ENCODE data around the gene TNN.

TNN gene

DNA sequence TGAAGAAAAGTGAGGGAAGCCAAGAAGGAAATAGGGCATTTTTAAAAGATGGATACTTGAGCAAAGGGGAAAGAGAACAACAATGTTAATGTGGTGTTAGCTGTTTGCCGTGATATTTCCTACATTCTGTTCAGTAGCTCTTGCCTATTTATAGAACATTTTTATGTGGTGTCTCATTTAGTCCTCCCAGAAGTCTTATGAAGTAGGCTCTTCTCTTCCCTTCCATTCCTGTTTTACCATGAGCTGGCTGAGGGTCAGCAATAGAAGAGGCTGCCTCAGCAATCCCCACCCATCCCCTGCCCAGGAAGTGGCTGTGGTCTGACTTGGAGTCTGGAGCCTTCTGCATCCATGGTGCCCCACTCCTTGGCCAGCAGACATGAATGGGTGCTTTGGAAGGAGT lies 64.8 kb downstream of the TNN start:
- Mint-ChIP-seq H3K4me1 (ENCODE audit: low read depth) (peaks cover 46% of the 10 kb centered on the region), H3K27ac (no peak overlapping the region), H3K9me3 (no peaks in the 10 kb centered on the region), H3K27me3 (no peaks in the 10 kb centered on the region), H3K4me3 (no peak overlapping the region), H3K36me3 (ENCODE audit: low read depth) (no peaks in the 10 kb centered on the region)
- intact Hi-C loops (cut with micrococcal nuclease), result no loop called here

DNA sequence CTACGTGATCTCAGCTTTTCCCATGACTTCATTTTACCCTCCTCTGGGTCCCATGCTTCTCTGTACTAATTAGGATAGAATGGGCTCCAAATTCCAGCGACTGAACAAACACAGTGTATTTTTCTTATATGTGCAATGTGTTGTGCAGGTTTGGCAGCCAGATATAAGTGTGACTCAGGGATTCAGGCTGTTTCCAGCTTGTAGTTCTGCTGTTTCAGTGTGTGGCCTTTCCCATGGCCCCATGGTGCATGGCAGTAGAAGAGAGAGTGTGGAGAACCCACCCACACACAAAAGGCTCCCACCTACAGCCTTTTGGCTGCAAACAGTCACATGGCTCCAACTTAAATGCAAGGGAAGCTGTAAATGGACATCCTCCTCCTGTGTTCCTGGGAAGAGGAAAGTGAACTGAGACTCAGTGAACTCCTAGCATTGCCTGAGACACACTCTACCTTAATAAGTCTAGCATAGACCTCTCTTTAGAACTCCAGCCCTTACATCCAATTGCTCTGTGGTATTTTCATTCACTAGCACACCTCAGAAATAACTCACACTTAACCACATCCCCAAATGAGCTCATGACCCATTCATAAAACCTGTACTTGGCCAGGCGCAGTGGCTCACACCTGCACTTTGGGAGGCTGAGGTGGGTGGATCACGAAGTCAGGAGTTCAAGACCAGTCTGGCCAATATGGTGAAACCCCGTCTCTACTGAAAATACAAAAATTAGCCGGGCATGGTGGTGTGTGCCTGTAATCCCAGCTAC lies 66.2 kb downstream of the TNN start:
- intact Hi-C loops (cut with micrococcal nuclease), result no loop called here
- no peaks in the 10 kb centered on the region for H3K27me3 Mint-ChIP-seq
- H3K36me3 Mint-ChIP-seq (ENCODE audit: low read depth), result no peaks in the 10 kb centered on the region
- H3K9me3 Mint-ChIP-seq, result no peaks in the 10 kb centered on the region
- no peak overlapping the region for H3K27ac Mint-ChIP-seq
- peaks cover 31% of the 10 kb centered on the region for H3K4me1 Mint-ChIP-seq (ENCODE audit: low read depth)
- H3K4me3 Mint-ChIP-seq, result no peak overlapping the region

DNA sequence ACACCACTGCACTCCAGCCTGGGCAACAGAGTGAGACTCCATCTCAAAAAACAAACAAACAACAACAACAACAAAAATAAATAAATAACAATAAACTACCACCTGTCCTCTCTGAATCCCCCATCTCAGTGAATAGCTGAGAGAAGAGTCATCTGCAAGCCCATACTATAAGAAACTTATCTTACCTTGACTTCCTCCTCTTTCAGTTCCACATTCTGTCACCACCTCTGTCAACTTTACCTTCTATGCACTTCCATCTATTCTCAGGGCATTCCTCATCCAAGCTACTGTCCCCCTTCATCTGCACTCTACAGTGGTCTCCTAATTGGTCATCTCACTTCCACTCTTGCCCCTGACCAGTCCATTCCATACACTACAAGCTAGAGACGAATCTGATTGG lies 66.9 kb downstream of the TNN start:
- Mint-ChIP-seq H3K4me3 (no peak overlapping the region), H3K27ac (no peak overlapping the region), H3K9me3 (no peaks in the 10 kb centered on the region), H3K36me3 (ENCODE audit: low read depth) (no peaks in the 10 kb centered on the region), H3K27me3 (no peaks in the 10 kb centered on the region), H3K4me1 (ENCODE audit: low read depth) (peaks cover 26% of the 10 kb centered on the region)
- intact Hi-C loops (cut with micrococcal nuclease), result no loop called here

DNA sequence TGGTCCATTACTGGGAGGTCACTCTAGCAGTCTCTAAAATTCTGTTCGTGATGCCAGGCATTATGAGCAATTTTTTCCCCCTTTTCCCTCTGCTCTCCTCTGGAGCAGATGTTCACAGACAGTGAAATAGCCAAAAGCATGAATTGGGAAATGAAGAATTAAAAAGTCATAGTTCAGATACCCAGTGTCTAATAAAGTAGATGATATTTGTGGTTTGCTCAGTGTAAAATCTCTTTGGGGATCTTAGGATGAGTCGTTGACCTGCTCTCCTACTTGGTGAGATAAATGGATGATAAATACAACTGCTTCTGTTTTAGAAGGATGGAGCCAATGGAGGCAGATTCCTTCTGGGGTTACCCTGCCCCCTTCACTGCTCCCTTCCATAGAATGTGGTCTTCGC lies 68.6 kb downstream of the TNN start:
- Mint-ChIP-seq H3K4me3 (no peak overlapping the region), H3K36me3 (ENCODE audit: low read depth) (no peaks in the 10 kb centered on the region), H3K4me1 (ENCODE audit: low read depth) (peaks cover 20% of the 10 kb centered on the region), H3K9me3 (no peaks in the 10 kb centered on the region), H3K27me3 (no peaks in the 10 kb centered on the region), H3K27ac (no peak overlapping the region)
- intact Hi-C loops (cut with micrococcal nuclease), result no loop called here

DNA sequence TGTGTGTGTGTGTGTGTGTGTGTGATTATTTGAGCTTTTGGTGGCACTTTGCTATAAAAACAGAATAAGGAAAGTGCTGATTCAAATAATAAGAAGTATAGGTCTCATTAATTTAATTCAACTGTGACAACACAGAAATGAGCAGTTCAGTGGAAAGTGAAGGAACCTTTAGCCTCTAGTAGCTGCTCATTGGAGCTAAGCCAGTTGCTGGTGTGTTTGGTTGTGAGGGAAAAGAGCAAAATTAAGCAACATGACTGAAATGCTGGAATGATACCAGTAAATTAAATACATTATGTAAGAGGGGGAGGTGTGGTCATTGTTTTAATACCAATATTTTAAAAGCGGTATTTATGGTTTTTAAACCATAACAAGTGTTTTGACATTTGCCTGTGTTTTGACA lies 69.7 kb downstream of the TNN start:
- Mint-ChIP-seq H3K4me1 (ENCODE audit: low read depth) (peaks cover 20% of the 10 kb centered on the region), H3K9me3 (no peaks in the 10 kb centered on the region), H3K27ac (no peak overlapping the region), H3K36me3 (ENCODE audit: low read depth) (no peaks in the 10 kb centered on the region), H3K4me3 (no peak overlapping the region), H3K27me3 (no peaks in the 10 kb centered on the region)
- intact Hi-C loops (cut with micrococcal nuclease), result no loop called here

DNA sequence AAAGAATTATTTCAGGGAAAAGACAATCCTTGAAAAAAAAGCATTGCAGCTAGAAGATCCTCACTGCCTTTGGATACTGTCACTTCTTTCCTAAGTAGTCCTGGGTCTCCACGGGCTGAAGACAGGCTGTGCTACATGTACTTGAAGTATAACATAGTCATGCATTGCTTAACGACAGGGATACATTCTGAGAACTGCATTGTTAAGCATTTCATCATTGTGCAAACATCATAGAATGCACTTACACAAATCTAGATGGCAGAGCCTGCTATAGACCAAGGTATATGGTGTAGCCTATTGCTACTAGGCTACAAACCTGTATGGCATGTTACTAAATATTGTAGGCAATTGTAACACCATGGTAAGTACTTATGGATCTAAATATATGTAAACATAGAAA lies 70.9 kb downstream of the TNN start:
- H3K4me1 Mint-ChIP-seq (ENCODE audit: low read depth), result peaks cover 14% of the 10 kb centered on the region
- no peaks in the 10 kb centered on the region for H3K9me3 Mint-ChIP-seq
- H3K27me3 Mint-ChIP-seq, result no peaks in the 10 kb centered on the region
- H3K27ac Mint-ChIP-seq, result no peak overlapping the region
- H3K4me3 Mint-ChIP-seq, result no peak overlapping the region
- intact Hi-C loops (cut with micrococcal nuclease), result no loop called here
- no peaks in the 10 kb centered on the region for H3K36me3 Mint-ChIP-seq (ENCODE audit: low read depth)

DNA sequence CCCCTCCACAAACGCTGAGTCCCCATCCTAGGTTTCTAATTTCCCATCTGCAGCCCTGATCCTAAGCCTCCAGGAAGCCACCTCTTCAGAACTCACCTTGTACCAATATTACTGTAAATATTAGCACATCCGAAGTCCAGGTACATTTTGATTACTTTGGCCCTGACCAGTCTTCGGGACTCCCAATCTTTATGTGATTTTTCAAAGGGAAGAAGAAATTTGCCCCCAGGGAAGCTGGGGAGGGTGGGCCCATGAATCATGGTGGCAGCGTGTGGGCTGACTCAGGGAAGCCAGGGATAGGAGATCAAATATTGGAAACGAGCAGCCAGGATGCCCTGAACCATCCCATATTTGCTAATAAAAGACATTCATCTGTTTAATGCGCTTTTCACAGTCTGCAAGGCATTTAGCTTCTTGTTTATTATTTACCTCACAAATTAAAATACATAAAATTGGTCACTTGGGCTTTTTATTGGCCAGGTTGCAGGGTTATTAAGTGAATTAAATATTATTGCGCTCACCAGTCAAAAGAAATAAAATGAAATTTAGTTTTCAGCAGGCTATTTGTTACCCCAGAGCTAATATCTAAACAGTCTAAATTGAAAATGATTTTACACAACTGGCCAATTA lies 78.4 kb downstream of the TNN start:
- no peaks in the 10 kb centered on the region for H3K4me1 Mint-ChIP-seq (ENCODE audit: low read depth)
- H3K4me3 Mint-ChIP-seq, result no peak overlapping the region
- intact Hi-C loops (cut with micrococcal nuclease), result loop anchor here (2.0 kb wide), 1 partner anchor 117 kb away; no protein-coding TSS in a partner anchor
- no peaks in the 10 kb centered on the region for H3K9me3 Mint-ChIP-seq
- no peak overlapping the region for H3K27ac Mint-ChIP-seq
- no peaks in the 10 kb centered on the region for H3K36me3 Mint-ChIP-seq (ENCODE audit: low read depth)
- peaks cover 3% of the 10 kb centered on the region for H3K27me3 Mint-ChIP-seq

DNA sequence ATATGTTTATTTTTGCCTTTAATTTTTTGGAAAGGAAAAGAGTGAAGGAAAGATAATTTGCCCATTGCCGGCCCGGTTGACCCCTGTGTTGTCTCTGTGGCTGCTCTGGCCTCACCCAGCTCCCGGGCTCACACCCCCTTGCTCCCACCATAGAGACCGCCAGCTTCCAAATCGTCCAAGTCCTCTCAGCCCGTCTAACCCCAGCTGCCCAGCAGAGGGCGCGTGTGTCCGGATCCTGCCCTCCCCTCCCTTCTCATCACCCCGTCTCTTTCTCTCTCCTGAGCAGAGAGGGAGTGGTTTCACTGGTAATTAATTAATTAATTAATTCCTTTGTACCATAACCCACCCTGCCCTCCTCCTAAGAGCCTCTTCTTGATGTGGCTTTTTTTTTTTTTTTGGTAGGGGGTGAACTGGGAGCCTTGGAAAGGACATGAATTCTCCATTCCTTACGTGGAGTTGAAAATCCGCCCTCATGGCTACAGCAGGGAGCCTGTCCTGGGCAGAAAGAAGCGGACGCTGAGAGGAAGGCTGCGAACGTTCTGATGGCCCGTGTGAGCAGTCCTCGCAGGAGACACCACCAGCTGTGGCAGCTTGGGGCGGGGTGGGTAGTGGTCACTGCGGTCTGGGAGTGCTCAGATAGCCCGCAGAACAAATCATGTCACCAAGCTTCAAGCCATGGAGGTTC lies 79.0 kb downstream of the TNN start:
- H3K36me3 Mint-ChIP-seq (ENCODE audit: low read depth), result no peaks in the 10 kb centered on the region
- H3K9me3 Mint-ChIP-seq, result no peaks in the 10 kb centered on the region
- no peaks in the 10 kb centered on the region for H3K4me1 Mint-ChIP-seq (ENCODE audit: low read depth)
- H3K27me3 Mint-ChIP-seq, result peaks cover 10% of the 10 kb centered on the region
- intact Hi-C loops (cut with micrococcal nuclease), result loop anchor here (2.0 kb wide), 1 partner anchor 118 kb away; no protein-coding TSS in a partner anchor
- no peak overlapping the region for H3K27ac Mint-ChIP-seq
- H3K4me3 Mint-ChIP-seq, result no peak overlapping the region

DNA sequence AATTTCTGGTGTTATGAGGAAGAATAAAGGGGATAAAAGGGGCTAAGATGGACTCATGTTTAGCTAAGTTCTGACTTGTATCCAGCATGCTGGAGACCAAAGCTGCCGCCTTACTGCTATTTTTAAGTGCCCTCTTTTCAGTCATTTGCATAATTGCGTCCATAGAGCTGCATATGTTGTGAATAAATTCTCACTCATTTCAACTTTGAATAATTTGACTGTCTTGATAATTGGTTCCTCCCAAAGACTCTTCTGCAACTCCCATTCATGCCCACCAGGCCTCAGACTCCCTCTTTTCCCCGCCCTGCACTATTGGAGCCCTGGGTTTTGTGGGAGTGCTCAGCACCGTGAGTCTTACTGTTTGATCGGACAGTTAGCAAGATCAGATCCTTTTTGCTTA lies 79.9 kb downstream of the TNN start:
- Mint-ChIP-seq H3K9me3 (no peaks in the 10 kb centered on the region), H3K27ac (no peak overlapping the region), H3K4me3 (no peak overlapping the region), H3K27me3 (peaks cover 11% of the 10 kb centered on the region), H3K4me1 (ENCODE audit: low read depth) (no peaks in the 10 kb centered on the region), H3K36me3 (ENCODE audit: low read depth) (no peaks in the 10 kb centered on the region)
- intact Hi-C loops (cut with micrococcal nuclease), result loop anchor here (2.0 kb wide), 1 partner anchor 119 kb away; no protein-coding TSS in a partner anchor

DNA sequence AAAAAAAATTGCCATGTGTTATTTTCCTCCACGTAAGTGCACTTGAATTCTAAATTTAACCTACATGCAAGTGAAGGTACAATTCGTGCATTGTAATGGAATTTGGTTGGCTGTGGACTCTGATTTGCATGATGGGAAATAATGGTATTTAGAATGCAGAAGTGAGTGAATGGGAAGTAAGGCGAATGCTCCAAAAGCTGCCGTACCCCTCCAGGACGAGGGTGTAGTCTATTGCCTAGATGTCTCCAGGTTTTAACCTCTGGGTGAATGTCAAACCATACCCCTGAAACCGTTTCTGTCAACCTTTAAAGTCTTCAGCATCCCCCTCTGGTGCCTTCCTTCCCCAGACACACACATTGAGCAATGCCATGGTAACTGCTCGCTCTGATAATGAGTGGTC lies 80.4 kb downstream of the TNN start:
- Mint-ChIP-seq H3K27ac (no peak overlapping the region), H3K27me3 (peaks cover 13% of the 10 kb centered on the region), H3K9me3 (no peaks in the 10 kb centered on the region), H3K36me3 (ENCODE audit: low read depth) (no peaks in the 10 kb centered on the region), H3K4me3 (no peak overlapping the region), H3K4me1 (ENCODE audit: low read depth) (no peaks in the 10 kb centered on the region)
- intact Hi-C loops (cut with micrococcal nuclease), result no loop called here

DNA sequence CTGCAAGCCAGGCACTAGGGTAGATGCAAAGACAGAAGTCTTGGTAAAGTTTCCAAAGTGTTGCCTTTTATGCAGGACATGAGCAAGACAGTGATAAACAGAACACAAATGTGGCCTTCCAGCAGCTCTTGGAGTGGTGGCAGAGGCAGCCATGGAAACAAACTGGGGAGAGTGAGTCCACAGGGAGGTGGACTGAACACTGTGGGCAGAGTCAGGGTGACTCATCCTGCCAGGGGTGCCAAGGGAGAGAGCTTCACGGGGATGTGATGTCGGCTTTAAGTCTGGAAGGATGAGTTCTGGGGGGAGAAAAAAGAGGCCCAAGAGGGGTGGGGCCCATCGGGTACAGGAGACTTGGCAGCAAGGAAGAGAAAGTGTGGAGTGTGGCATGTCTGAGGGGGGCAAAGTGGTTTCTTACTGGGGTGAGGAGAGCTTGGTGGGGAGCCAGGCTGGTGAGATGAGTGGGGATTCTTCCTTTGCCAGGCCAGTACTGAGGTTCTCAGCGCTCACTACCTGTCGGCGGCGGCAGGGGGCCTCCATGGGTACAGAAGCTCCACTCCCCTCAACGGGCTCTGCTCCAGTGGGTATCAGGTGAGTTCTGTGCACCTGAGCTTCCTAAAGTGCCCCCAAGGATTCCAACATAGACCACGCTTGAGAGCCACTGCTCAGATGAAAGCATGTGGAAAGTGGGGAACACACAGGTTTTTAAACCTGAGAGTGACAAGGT lies 83.1 kb downstream of the TNN start:
- H3K4me1 Mint-ChIP-seq (ENCODE audit: low read depth), result no peaks in the 10 kb centered on the region
- H3K27me3 Mint-ChIP-seq, result peaks cover 23% of the 10 kb centered on the region
- H3K36me3 Mint-ChIP-seq (ENCODE audit: low read depth), result no peaks in the 10 kb centered on the region
- H3K9me3 Mint-ChIP-seq, result no peaks in the 10 kb centered on the region
- intact Hi-C loops (cut with micrococcal nuclease), result loop anchor here (10.0 kb wide), 1 partner anchor 594 kb away; the partner anchor contains the start of gene TNR
- H3K27ac Mint-ChIP-seq, result no peak overlapping the region
- no peak overlapping the region for H3K4me3 Mint-ChIP-seq

DNA sequence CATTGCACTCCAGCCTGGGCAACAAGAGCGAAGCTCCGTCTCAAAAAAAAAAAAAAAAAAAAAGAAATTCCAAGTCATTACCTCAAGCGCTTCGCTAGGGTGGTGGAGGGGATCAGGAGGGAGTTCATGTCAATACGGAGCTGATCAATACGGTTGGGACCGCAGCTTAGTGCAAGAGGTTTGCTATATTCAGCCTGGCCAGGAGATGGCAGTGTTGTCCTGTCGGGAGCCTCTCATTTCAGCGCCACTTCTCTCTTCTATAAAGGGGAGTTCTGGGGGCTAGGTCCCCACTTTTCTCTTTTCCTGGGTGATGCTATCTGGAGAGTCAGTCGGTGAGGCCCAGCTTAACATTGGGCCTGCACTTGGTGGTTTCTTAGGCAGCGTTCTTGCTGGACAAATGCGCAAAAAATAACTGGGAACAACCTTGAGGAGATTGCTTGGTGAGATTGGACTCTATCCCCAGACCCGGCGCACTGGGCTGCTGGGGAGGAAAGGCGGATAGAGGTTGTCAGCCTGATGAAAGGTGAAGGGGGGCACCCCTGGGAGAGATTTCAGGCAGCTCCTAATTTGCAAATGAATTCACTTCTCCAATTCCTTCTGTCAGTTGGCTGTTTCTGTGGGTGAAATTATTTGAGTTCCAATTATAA lies 84.5 kb downstream of the TNN start:
- peaks cover 23% of the 10 kb centered on the region for H3K27me3 Mint-ChIP-seq
- H3K4me1 Mint-ChIP-seq (ENCODE audit: low read depth), result no peaks in the 10 kb centered on the region
- no peak overlapping the region for H3K27ac Mint-ChIP-seq
- intact Hi-C loops (cut with micrococcal nuclease), result loop anchor here (1.0 to 10.0 kb wide), 2 partner anchors 167 to 593 kb away; partner anchors contain the start of gene TNR
- H3K4me3 Mint-ChIP-seq, result no peak overlapping the region
- no peaks in the 10 kb centered on the region for H3K36me3 Mint-ChIP-seq (ENCODE audit: low read depth)
- H3K9me3 Mint-ChIP-seq, result no peaks in the 10 kb centered on the region

DNA sequence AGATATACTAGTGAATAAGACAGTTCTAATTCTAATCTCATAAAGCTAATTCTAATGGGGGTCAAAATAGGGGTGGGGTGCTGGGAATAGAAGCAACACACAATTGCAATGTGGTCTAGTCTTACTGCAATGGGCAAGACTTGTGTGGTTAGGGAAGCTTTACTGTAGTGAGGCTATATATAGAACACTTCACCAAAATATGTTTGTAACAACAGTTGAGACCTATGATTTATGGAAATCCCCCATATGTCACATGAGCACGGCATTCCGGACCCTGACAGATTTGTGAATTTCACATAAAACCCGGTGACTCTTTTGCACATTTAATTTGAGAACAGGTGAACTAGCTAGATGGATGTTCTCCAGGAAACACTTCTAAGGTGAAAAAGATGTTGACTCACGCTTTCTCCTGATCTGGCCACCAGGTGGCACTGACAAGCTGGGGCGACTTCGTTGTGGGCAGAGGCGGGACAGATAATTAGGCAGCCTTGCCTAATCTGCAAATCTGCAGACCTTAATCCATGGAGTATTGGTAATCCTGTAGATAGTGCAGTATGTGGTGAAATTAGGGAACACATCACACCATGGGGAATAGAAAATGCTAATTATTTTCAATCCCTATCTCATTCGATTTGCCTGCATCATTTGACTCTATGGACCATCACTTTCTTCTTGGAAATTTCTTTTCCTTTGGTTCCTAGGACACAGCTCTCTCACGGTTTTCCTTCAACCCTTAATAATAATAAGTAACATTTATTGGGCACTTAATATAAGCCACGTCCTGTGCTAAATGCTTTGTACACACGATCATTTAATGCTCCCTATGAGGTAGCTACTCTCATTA lies 87.2 kb downstream of the TNN start:
- Mint-ChIP-seq H3K27me3 (peaks cover 23% of the 10 kb centered on the region), H3K4me3 (no peak overlapping the region), H3K4me1 (ENCODE audit: low read depth) (no peaks in the 10 kb centered on the region), H3K36me3 (ENCODE audit: low read depth) (peaks cover 24% of the 10 kb centered on the region), H3K9me3 (no peaks in the 10 kb centered on the region), H3K27ac (no peak overlapping the region)
- intact Hi-C loops (cut with micrococcal nuclease), result loop anchor here (10.0 kb wide), 1 partner anchor 590 kb away; the partner anchor contains the start of gene TNR
